T-cell (primary cell): ENCODE data around the gene TESMIN. TPM values are rescaled to one million over a fixed set of nuclear protein-coding genes. Genes with fewer than 3 reads are reported as not detected.

Experiments used
- ATAC-seq, 4 experiments: fragments of 200-7000 bp in 3 of 4; fragments of 150-1000 bp in 1 of 4; cut with Tn5 transposase; replicated peaks in 1 of 4; 1 replicate in 3 of 4; 2 replicates in 1 of 4; pipeline ENCODE4 v1.10.0; 2021; ENCODE audit warnings: moderate library complexity in 3 of 4, mild to moderate bottlenecking in 2 of 4, moderate number of reproducible peaks in 1 of 4
- CTCF ChIA-PET, 2 donors: fragments of 300-600 bp; sonication (Branson Sonifier 250); formaldehyde crosslinking; loops; one replicate each; lab custom pipeline; 2022; ENCODE audit warnings: antibody characterized with exemption in 2 of 2; lab: Charles Lee
- POLR2A ChIA-PET, 2 donors: fragments of 300-600 bp; sonication (Branson Sonifier 250); formaldehyde crosslinking; loops; one replicate each; lab custom pipeline; 2022; ENCODE audit warnings: antibody characterized with exemption in 2 of 2; lab: Charles Lee
- DNase-seq, 35 experiments: peaks; one replicate each; pipeline versions ENCODE4 v3.0.0 to v3.0.0-alpha.2; 2013 to 2023
- H3K27ac ChIP-seq: one replicate; pipeline ENCODE4 v1.5.1; 2013; ENCODE audit warnings: low read length
- H3K27me3 ChIP-seq, 2 experiments: replicated peaks in 1 of 2; 1 replicate in 1 of 2; 2 replicates in 1 of 2; pipeline versions ENCODE4 v1.6.1 to v1.7.0; 2013; ENCODE audit warnings: low read length in 1 of 2, mixed read lengths in 1 of 2; ENCODE audit not compliant: control insufficient read depth in 2 of 2, insufficient read depth in 2 of 2; ENCODE audit errors: extremely low read depth in 1 of 2
- H3K36me3 ChIP-seq, 2 donors: 1 replicate in 1 of 2; 2 replicates in 1 of 2; pipeline versions ENCODE4 v1.6.1 to v1.7.0; 2013; ENCODE audit warnings: low read length in 1 of 2; ENCODE audit not compliant: control insufficient read depth in 2 of 2, insufficient read depth in 1 of 2; ENCODE audit errors: extremely low read depth in 1 of 2
- H3K4me1 ChIP-seq, 2 experiments: 1 replicate in 1 of 2; 2 replicates in 1 of 2; pipeline versions ENCODE4 v1.6.1 to v1.7.0; 2013; ENCODE audit warnings: low read length in 2 of 2, mixed read lengths in 1 of 2; ENCODE audit not compliant: insufficient read depth in 2 of 2, control insufficient read depth in 1 of 2; ENCODE audit errors: extremely low read depth in 1 of 2
- H3K4me3 ChIP-seq, 2 donors: 1 replicate in 1 of 2; 2 replicates in 1 of 2; pipeline versions ENCODE4 v1.5.1 to v1.7.0; 2013; ENCODE audit warnings: mild to moderate bottlenecking in 2 of 2, low read length in 1 of 2, moderate library complexity in 1 of 2; ENCODE audit not compliant: control insufficient read depth in 1 of 2; ENCODE audit errors: extremely low read depth in 1 of 2
- H3K9me3 ChIP-seq: 2 replicates; pipeline ENCODE4 v1.7.0; 2013
- H3K27ac Mint-ChIP-seq, 2 donors: one replicate each; pipeline ENCODE4 v1.8.0; 2020 to 2021; ENCODE audit warnings: mild to moderate bottlenecking in 2 of 2, mixed read lengths in 2 of 2
- H3K27me3 Mint-ChIP-seq, 2 donors: one replicate each; pipeline ENCODE4 v1.8.0; 2021 to 2022; ENCODE audit warnings: mixed read lengths in 2 of 2
- H3K36me3 Mint-ChIP-seq: one replicate; pipeline ENCODE4 v1.8.0; 2021; ENCODE audit warnings: mixed read lengths
- H3K4me1 Mint-ChIP-seq, 3 donors: one replicate each; pipeline ENCODE4 v1.8.0; 2020 to 2022; ENCODE audit warnings: mixed read lengths in 3 of 3, mild to moderate bottlenecking in 1 of 3
- H3K4me3 Mint-ChIP-seq, 3 donors: one replicate each; pipeline ENCODE4 v1.8.0; 2020 to 2022; ENCODE audit warnings: mild to moderate bottlenecking in 3 of 3, mixed read lengths in 3 of 3, moderate library complexity in 3 of 3
- H3K9me3 Mint-ChIP-seq, 3 donors: one replicate each; pipeline ENCODE4 v1.8.0; 2020 to 2022; ENCODE audit warnings: mixed read lengths in 3 of 3
- WGBS: methylation state at CpG from one replicate; pipeline ENCODE4 v1.1.5; 2013; ENCODE audit warnings: missing lambda C conversion rate; ENCODE audit not compliant: insufficient coverage; 5-methylcytosine and 5-hydroxymethylcytosine counted together
- total RNA-seq, 35 experiments: library from RNA in 6 of 35; stranded (reverse) in 6 of 35; fragments of 120-200 nt in 1 of 35; gene quantifications; one replicate each; pipeline versions ENCODE4 v1.2.1 to v1.2.4 and lab custom pipeline; 2013 to 2026

Gene TESMIN
- total RNA-seq, 5 donors from 2014 or later (not counting 1 experiment from before 2014, with no cell fraction given): 6.1 to 9.1 (median 7.7) TPM

DNA sequence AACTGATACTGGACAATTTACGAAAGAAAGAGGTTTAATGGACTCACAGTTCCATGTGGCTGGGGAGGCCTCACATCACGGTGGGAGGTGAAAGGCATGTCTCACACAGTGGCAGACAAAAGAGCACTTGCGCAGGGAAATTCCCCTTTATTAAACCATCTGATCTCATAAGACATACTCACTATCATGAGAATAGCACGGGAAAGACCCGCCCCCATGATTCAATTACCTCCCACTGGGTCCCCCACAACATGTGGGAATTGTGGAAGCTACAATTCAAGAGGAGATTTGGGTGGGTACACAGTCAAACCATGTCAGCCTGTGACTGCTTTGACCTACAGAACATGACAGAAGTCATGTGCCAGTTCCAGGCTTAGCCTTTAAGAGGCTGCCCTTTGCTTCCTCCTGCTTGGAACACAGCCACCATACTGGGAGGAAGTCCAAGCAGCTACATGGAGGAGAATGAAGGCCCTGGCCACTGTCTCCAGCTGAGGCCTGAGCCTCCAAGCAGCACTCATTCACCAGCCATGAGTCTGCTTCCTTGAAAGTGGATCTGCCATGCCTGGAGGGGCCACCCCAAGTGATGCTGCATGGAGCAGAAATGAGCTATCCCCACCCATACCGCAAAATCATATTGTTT lies 77.9 kb downstream of the TESMIN start:
- Mint-ChIP-seq H3K27me3 (peaks cover 0 to 4% of the 10 kb centered on the region in 2 donors), H3K36me3 (no peaks in the 10 kb centered on the region), H3K4me1 (no peaks in the 10 kb centered on the region), H3K9me3 (no peaks in the 10 kb centered on the region), H3K4me3 (no peak overlapping the region), H3K27ac (no peak overlapping the region)
- Histone ChIP-seq H3K4me1 (no peaks in the 10 kb centered on the region), H3K27ac (no peak overlapping the region), H3K9me3 (no peaks in the 10 kb centered on the region), H3K36me3 (no peaks in the 10 kb centered on the region), H3K4me3 (no peak overlapping the region), H3K27me3 (peaks cover 0 to 22% of the 10 kb centered on the region in 2 experiments)
- CTCF ChIA-PET: interaction anchor here in 1 of 2 donors (0.5 kb wide), 1 partner anchor 70 kb away, joined by 3 read pairs; no protein-coding TSS in a partner anchor
- 100% methylated on average over 1 of the region's 6 CpGs for WGBS
- ATAC-seq: no peak
- POLR2A ChIA-PET: no interaction called here
- no peak for DNase-seq

- POLR2A ChIA-PET: no interaction called here
- ATAC-seq: no peak
- Mint-ChIP-seq H3K4me1 (no peaks in the 10 kb centered on the region), H3K36me3 (no peaks in the 10 kb centered on the region), H3K27me3 (peaks cover 4% of the 10 kb centered on the region in 2 donors), H3K9me3 (no peaks in the 10 kb centered on the region), H3K27ac (no peak overlapping the region), H3K4me3 (no peak overlapping the region)
- no peaks in the 10 kb centered on the region for H3K4me1 ChIP-seq
- H3K36me3 ChIP-seq: no peaks in the 10 kb centered on the region
- H3K27ac ChIP-seq: no peak overlapping the region
- H3K9me3 ChIP-seq: no peaks in the 10 kb centered on the region
- WGBS: 88% methylated on average over 26 of the region's 33 CpGs
- H3K4me3 ChIP-seq: no peak overlapping the region
- CTCF ChIA-PET: no interaction called here
- DNase-seq: no peak
- peaks cover 0 to 17% of the 10 kb centered on the region in 2 experiments for H3K27me3 ChIP-seq
Observed at GRCh38 chr11:68670208-68670992, 80.9 kb downstream of the TESMIN start.

DNA sequence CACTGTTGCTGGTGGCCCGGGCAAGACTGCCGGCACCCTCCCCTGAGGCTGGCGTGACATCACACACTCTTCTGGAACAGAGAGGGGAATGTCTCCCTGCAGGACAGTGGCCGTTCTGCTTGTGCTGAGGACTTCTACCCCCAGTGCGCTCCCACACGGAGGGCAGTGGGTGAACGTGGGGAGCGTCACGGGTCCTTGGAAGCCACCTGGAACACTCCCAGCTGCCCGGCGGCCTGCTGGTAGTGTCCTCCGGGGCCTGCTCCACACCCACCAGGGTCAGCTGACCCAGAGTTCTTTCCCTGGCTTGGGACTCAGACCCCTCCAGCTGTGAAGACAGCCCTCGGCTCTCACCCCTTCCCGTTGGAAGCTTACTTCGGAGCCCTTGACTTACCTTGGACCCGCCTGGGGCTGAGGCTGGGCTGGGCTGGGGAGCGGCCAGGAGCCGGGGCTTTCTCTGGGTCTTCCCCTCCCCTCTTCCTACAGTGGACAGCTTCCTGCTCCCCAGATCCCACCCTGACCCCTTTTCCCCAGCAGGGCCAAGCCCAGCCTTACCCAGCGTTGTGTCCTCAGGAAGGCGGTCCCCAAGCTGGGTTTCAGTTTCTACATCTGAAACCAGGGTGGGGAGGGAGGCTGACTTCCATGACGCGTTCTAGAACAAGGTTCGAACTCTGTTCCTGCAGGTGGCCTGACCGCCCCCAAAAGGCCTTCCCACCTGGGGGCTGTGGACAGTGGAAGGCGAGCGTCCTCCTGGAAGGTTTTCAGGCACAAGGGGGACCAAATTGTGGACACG lies 81.8 kb downstream of the TESMIN start:
- WGBS: 84% methylated on average over 20 of the region's 27 CpGs
- H3K27me3 ChIP-seq: peaks cover 0 to 23% of the 10 kb centered on the region in 2 experiments
- H3K27ac ChIP-seq: no peak overlapping the region
- no peak overlapping the region for H3K4me3 ChIP-seq
- POLR2A ChIA-PET: no interaction called here
- H3K9me3 ChIP-seq: no peaks in the 10 kb centered on the region
- H3K4me3 Mint-ChIP-seq: no peak overlapping the region
- no peaks in the 10 kb centered on the region for H3K36me3 ChIP-seq
- no peaks in the 10 kb centered on the region for H3K9me3 Mint-ChIP-seq
- no peak for ATAC-seq
- H3K27me3 Mint-ChIP-seq: peaks cover 8% of the 10 kb centered on the region in 2 donors
- DNase-seq: no peak
- H3K27ac Mint-ChIP-seq: no peak overlapping the region
- no peaks in the 10 kb centered on the region for H3K36me3 Mint-ChIP-seq
- H3K4me1 Mint-ChIP-seq: no peaks in the 10 kb centered on the region
- H3K4me1 ChIP-seq: no peaks in the 10 kb centered on the region
- CTCF ChIA-PET: no interaction called here

DNA sequence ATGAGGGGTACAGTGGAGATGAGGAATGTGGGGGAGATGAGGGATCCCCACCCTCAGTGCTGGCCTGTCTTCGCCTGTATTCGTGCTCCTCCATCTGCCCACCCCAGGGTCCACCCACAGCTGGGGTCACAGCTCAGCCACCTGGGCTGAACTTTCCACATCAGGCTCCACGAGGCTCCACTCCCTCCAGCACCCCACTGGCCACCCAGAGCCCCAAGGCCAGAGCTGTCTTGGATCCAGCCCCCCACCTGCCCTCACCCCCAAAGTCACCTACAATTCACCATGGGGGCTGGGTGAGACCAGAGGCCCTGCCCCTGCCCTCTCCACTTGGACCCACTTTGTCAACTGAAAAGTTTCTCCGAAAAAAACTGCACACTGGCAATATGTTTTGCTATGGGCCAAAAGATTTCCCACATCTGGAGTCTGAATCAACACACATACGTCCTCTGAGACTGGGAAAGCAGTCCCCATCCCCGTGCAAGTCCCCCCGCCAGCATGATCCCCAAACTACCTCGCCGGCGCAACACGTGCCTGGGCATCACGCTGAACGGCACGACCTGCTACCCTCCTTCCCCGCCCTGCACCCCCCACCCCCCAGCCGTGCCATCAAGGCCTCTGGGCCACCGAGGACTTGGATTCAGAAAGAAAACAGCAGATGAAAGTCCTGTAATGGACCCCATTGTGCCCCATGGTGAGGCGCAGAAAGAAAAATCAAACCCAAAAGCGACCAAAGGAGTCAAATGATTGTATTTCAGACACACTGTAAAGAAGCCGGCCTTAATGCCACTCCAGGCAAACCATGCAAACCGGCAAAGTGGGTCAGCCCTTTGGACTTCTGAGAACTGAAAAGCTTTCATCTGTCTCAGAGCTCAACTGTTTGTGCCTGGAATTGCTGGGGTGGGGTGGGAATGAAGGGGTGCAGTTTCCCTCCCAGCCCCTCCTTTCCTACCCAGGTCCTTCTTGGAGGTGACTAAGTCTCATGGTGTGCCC lies 83.5 kb downstream of the TESMIN start:
- Mint-ChIP-seq H3K9me3 (no peaks in the 10 kb centered on the region), H3K27ac (no peak overlapping the region), H3K4me3 (no peak overlapping the region), H3K27me3 (peaks cover 7 to 11% of the 10 kb centered on the region in 2 donors), H3K36me3 (no peaks in the 10 kb centered on the region), H3K4me1 (no peaks in the 10 kb centered on the region)
- no peak overlapping the region for H3K27ac ChIP-seq
- ChIA-PET CTCF (no interaction called here), POLR2A (no interaction called here)
- peaks cover 0 to 28% of the 10 kb centered on the region in 2 experiments for H3K27me3 ChIP-seq
- ATAC-seq (no peak), DNase-seq (no peak)
- no peaks in the 10 kb centered on the region for H3K36me3 ChIP-seq
- WGBS: 78% methylated on average over 13 of the region's 21 CpGs
- no peak overlapping the region for H3K4me3 ChIP-seq
- H3K9me3 ChIP-seq: no peaks in the 10 kb centered on the region
- no peaks in the 10 kb centered on the region for H3K4me1 ChIP-seq

GRCh38 chr11:68666849-68667248 lies 84.5 kb downstream of the TESMIN start:
- no peak for DNase-seq

More at GRCh38 chr11:68666849-68667248, 84.5 kb downstream of the TESMIN start:
- Mint-ChIP-seq H3K27me3 (peaks cover 16 to 17% of the 10 kb centered on the region in 2 donors), H3K9me3 (no peaks in the 10 kb centered on the region), H3K4me3 (no peak overlapping the region), H3K4me1 (no peaks in the 10 kb centered on the region), H3K36me3 (no peaks in the 10 kb centered on the region), H3K27ac (no peak overlapping the region)
- Histone ChIP-seq H3K36me3 (no peaks in the 10 kb centered on the region), H3K4me3 (no peak overlapping the region), H3K27me3 (peaks cover 0 to 31% of the 10 kb centered on the region in 2 experiments), H3K4me1 (no peaks in the 10 kb centered on the region), H3K27ac (no peak overlapping the region), H3K9me3 (no peaks in the 10 kb centered on the region)
- ChIA-PET POLR2A (no interaction called here), CTCF (no interaction called here)
- WGBS: 20% methylated on average over 1 of the region's 15 CpGs
- ATAC-seq: no peak
